Subcutaneous abdominal adipose tissue (tissue), 5 donors: ENCODE results near the gene USP12.

Experiments used
- H3K27ac ChIP-seq: one replicate; pipeline ENCODE4 v1.7.0; 2013; ENCODE audit warnings: low read depth, mild to moderate bottlenecking, inconsistent platforms, low read length, moderate library complexity
- H3K27me3 ChIP-seq, 5 donors: one replicate each; pipeline ENCODE4 v1.7.0; 2013; ENCODE audit warnings: low read length in 5 of 5, inconsistent platforms in 1 of 5; ENCODE audit not compliant: control insufficient read depth in 5 of 5, insufficient read depth in 4 of 5
- H3K36me3 ChIP-seq, 5 donors: one replicate each; pipeline ENCODE4 v1.7.0; 2013; ENCODE audit warnings: low read length in 5 of 5; ENCODE audit not compliant: control insufficient read depth in 5 of 5, insufficient read depth in 5 of 5
- H3K4me1 ChIP-seq, 5 donors: one replicate each; pipeline ENCODE4 v1.7.0; 2013; ENCODE audit warnings: low read length in 5 of 5, mild to moderate bottlenecking in 3 of 5, moderate library complexity in 1 of 5; ENCODE audit not compliant: control insufficient read depth in 5 of 5, insufficient read depth in 5 of 5
- H3K4me3 ChIP-seq, 5 donors: one replicate each; pipeline ENCODE4 v1.7.0; 2013; ENCODE audit warnings: low read length in 5 of 5, low read depth in 1 of 5
- H3K9ac ChIP-seq, 5 donors: one replicate each; pipeline ENCODE4 v1.7.0; 2013; ENCODE audit warnings: low read length in 5 of 5, mild to moderate bottlenecking in 4 of 5, moderate library complexity in 3 of 5
- H3K9me3 ChIP-seq, 5 donors: one replicate each; pipeline ENCODE4 v1.7.0; 2013; ENCODE audit warnings: low read length in 5 of 5; ENCODE audit not compliant: control insufficient read depth in 5 of 5
- donor health status: healthy.
- donor health status: healthy.
- donor health status: healthy.
- donor health status: healthy.
- donor health status: healthy.

The USP12 gene

GRCh38 chr13:27138457-27139093, 33.0 kb downstream of the USP12 start:
- Histone ChIP-seq H3K36me3 (no peaks in the 10 kb centered on the region), H3K27me3 (no peaks in the 10 kb centered on the region), H3K27ac (no peak overlapping the region), H3K9me3 (peaks cover 0 to 5% (median 0%) of the 10 kb centered on the region in 5 donors), H3K4me1 (peaks cover 0 to 13% (median 4%) of the 10 kb centered on the region in 5 donors), H3K9ac (no peak overlapping the region), H3K4me3 (no peak overlapping the region)

DNA sequence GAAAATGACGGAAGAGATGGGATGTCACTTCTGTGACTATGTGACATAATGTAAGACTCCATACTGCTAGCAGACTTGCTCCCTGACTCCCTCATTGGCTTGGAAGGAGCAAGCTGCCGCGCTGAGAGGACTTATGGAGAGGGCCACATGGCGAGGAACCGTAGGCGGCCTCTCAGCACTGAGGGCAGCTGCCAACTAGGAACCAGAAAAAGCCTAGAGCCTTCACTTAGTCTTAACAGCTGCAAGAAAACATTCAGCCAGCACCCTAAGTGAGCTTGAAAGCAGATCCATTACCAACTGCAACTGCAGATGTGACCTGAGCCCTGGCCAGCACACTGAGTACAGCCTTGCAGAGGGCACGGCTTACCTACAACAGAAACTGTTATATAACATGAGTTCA, 33.9 kb downstream of the USP12 start:
- no peak overlapping the region for H3K9ac ChIP-seq
- H3K9me3 ChIP-seq: no peaks in the 10 kb centered on the region
- peaks cover 0 to 13% (median 4%) of the 10 kb centered on the region in 5 donors for H3K4me1 ChIP-seq
- no peak overlapping the region for H3K27ac ChIP-seq
- H3K36me3 ChIP-seq: no peaks in the 10 kb centered on the region
- H3K27me3 ChIP-seq: no peaks in the 10 kb centered on the region
- H3K4me3 ChIP-seq: no peak overlapping the region

- H3K27ac ChIP-seq: no peak overlapping the region
- no peak overlapping the region for H3K4me3 ChIP-seq
- no peak overlapping the region for H3K9ac ChIP-seq
- no peaks in the 10 kb centered on the region for H3K27me3 ChIP-seq
- H3K4me1 ChIP-seq: peaks cover 4 to 27% (median 11%) of the 10 kb centered on the region in 5 donors
- peaks cover 0 to 3% (median 0%) of the 10 kb centered on the region in 5 donors for H3K9me3 ChIP-seq
- no peaks in the 10 kb centered on the region for H3K36me3 ChIP-seq
Measured at GRCh38 chr13:27135023-27135422, 36.6 kb downstream of the USP12 start.

DNA sequence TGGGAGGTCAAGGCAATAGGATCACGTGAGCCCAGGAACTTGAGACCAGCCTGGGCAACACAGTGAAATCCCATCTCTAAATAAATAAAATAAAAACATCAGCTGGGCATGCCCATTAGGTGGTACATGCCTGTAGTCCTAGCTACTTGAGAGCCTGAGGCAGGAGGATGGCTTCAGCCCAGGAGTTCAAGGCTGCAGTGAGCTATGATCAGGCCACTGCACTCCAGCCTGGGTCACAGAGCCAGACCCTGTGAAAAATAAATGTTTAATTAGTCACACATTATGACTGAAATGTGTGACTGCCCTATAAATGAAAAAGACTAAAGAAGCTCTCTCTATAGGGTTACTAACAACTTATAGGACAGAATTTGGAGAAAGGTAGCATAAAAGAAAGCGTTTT, 37.7 kb downstream of the USP12 start:
- Histone ChIP-seq H3K4me1 (peaks cover 4 to 32% (median 17%) of the 10 kb centered on the region in 5 donors), H3K4me3 (no peak overlapping the region)

GRCh38 chr13:27132538-27132937, 39.1 kb downstream of the USP12 start:
- no peak overlapping the region for H3K9ac ChIP-seq
- H3K27me3 ChIP-seq: no peaks in the 10 kb centered on the region
- peaks cover 4 to 32% (median 17%) of the 10 kb centered on the region in 5 donors for H3K4me1 ChIP-seq
- H3K9me3 ChIP-seq: peaks cover 0 to 5% (median 0%) of the 10 kb centered on the region in 5 donors
- no peak overlapping the region for H3K27ac ChIP-seq
- H3K4me3 ChIP-seq: no peak overlapping the region
- H3K36me3 ChIP-seq: no peaks in the 10 kb centered on the region

More for the DNA sequence above, 37.7 kb downstream of the USP12 start:
- Histone ChIP-seq H3K27me3 (no peaks in the 10 kb centered on the region), H3K36me3 (no peaks in the 10 kb centered on the region), H3K9ac (no peak overlapping the region), H3K27ac (no peak overlapping the region), H3K9me3 (peaks cover 0 to 5% (median 0%) of the 10 kb centered on the region in 5 donors)

DNA sequence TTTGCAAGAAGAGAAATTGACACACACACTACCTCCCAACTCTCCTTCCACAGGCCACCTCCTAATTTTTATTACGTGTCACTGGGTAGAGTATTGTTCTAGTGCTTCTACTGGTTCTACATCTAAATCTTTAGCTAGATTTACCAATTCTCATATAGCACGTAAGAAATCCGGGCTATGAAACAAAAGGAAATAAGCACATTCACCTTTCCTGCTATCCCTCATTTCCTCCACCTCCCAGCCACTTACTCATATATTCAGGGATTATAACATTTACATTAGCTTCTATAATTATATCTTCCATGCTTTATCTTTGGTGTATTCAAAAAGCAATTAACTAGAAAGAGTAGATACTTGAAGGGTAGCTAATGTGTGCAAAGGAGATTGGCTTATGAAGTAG, 39.7 kb downstream of the USP12 start:
- H3K9me3 ChIP-seq: peaks cover 0 to 5% (median 0%) of the 10 kb centered on the region in 5 donors
- H3K36me3 ChIP-seq: no peaks in the 10 kb centered on the region
- peak overlapping the region; percentile 81 for H3K27ac ChIP-seq
- no peak overlapping the region for H3K9ac ChIP-seq
- no peak overlapping the region for H3K4me3 ChIP-seq
- H3K27me3 ChIP-seq: no peaks in the 10 kb centered on the region
- peaks cover 6 to 36% (median 17%) of the 10 kb centered on the region in 5 donors for H3K4me1 ChIP-seq

DNA sequence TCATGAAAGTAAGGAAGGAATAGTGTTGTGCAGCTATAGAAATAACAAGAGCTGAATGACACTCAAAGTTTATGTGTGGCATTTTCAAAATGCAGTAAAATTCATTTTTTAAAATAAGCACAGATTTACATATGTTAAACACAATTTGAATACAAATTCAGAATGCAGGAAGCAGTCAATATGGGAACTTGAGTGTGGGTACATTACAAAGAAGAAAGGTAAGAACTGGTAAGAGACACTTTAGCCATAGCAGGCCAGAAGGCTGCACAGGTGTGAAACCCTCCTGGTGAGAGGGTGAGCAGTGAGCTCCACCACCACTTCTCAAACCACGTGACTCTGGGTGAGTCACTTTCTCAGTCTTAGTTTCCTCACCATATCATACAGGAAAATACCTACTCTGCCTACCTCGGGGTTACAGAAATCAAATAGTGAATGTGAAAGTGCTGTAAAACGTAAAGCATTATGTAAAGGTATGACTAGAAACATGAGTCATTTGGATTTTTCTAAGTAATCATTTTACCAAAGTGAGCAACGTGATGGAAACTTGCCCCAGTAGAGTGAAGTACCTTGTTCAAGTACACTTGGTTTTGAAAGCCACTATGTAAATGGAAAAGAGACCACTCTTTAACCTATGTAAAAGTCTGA, 40.5 kb downstream of the USP12 start:
- H3K9me3 ChIP-seq: peaks cover 0 to 5% (median 0%) of the 10 kb centered on the region in 5 donors
- H3K27me3 ChIP-seq: no peaks in the 10 kb centered on the region
- H3K36me3 ChIP-seq: no peaks in the 10 kb centered on the region
- peaks cover 6 to 43% (median 19%) of the 10 kb centered on the region in 5 donors for H3K4me1 ChIP-seq
- peak overlapping the region in 1 of 5 donors; percentile 66 for H3K9ac ChIP-seq
- H3K4me3 ChIP-seq: peak overlapping the region in 1 of 5 donors; percentile 33
- peak overlapping the region; percentile 81 for H3K27ac ChIP-seq

- peak overlapping the region; percentile 81 for H3K27ac ChIP-seq
- peaks cover 0 to 5% (median 0%) of the 10 kb centered on the region in 5 donors for H3K9me3 ChIP-seq
- no peaks in the 10 kb centered on the region for H3K27me3 ChIP-seq
- H3K4me1 ChIP-seq: peaks cover 6 to 38% (median 23%) of the 10 kb centered on the region in 5 donors
- peak overlapping the region in 2 of 5 donors; percentile 28 to 66 for H3K9ac ChIP-seq
- peak overlapping the region in 4 of 5 donors; percentile 7 to 34 (median 18) for H3K4me3 ChIP-seq
- H3K36me3 ChIP-seq: no peaks in the 10 kb centered on the region
Measured at GRCh38 chr13:27130223-27130978, 41.2 kb downstream of the USP12 start.

- Histone ChIP-seq H3K9me3 (peaks cover 0 to 5% (median 0%) of the 10 kb centered on the region in 5 donors), H3K27ac (peak overlapping the region; percentile 81), H3K4me3 (no peak overlapping the region), H3K4me1 (peaks cover 6 to 33% (median 23%) of the 10 kb centered on the region in 5 donors), H3K9ac (no peak overlapping the region), H3K27me3 (no peaks in the 10 kb centered on the region), H3K36me3 (no peaks in the 10 kb centered on the region)
Measured at GRCh38 chr13:27128825-27129627, 42.6 kb downstream of the USP12 start.
